SH-SY5Y (cell line): ENCODE results near the gene ERFE.

Experiments used
- GATA2 ChIP-seq: IDR thresholded peaks from 2 replicates; pipeline ENCODE4 v1.6.1; 2011; ENCODE audit warnings: mild to moderate bottlenecking, low read depth, low read length
- GATA3 ChIP-seq: IDR thresholded peaks from 2 replicates; pipeline ENCODE4 v1.6.1; 2011; ENCODE audit warnings: low read depth, mild to moderate bottlenecking, low read length, moderate library complexity

- no peak for TF ChIP-seq GATA2
- TF ChIP-seq GATA3: no peak
These were observed 8.6 kb downstream of the ERFE start for GRCh38 chr2:238167344-238167715.
